GM12878 (cell line): ENCODE data around the gene ISLR2.

Experiments
- ATF7 ChIP-seq: fragments of 450-650 bp; IDR thresholded peaks from 2 replicates; pipeline ENCODE4 v1.6.1; 2016; ENCODE audit warnings: low read depth, mild to moderate bottlenecking
- CHD4 ChIP-seq: fragments of 200-600 bp; sonication (generic); IDR thresholded peaks from 2 replicates; pipeline ENCODE4 v1.6.1; 2016; ENCODE audit warnings: mild to moderate bottlenecking
- CTCF ChIP-seq, 3 experiments: IDR thresholded peaks in 2 of 3; conservative IDR thresholded peaks in 1 of 3; 2 replicates each; pipeline ENCODE4 v1.5.1; 2011; ENCODE audit warnings: low read depth in 3 of 3, low read length in 3 of 3, mild to moderate bottlenecking in 3 of 3, control low read depth in 2 of 3, moderate library complexity in 2 of 3, inconsistent platforms in 1 of 3, mixed read lengths in 1 of 3; ENCODE audit not compliant: control insufficient read depth in 2 of 3, insufficient read depth in 1 of 3; ENCODE audit errors: extremely low read depth in 1 of 3
- E4F1 ChIP-seq: fragments of 450-650 bp; IDR thresholded peaks from 2 replicates; pipeline ENCODE4 v1.6.1; 2018; ENCODE audit warnings: borderline replicate concordance, mild to moderate bottlenecking; ENCODE audit not compliant: partially characterized antibody
- EP300 ChIP-seq, 2 experiments: fragments of 150-350 bp in 1 of 2; IDR thresholded peaks; 2 replicates each; pipeline ENCODE4 v1.6.1; 2011 to 2012; ENCODE audit warnings: low read depth in 2 of 2, low read length in 2 of 2, borderline replicate concordance in 1 of 2, improper control_type of control experiment in 1 of 2, inconsistent platforms in 1 of 2; ENCODE audit not compliant: control insufficient read depth in 1 of 2
- JUNB ChIP-seq: IDR thresholded peaks from 2 replicates; pipeline ENCODE4 v1.6.1; 2016; ENCODE audit warnings: antibody characterized with exemption, mild to moderate bottlenecking
- MYC ChIP-seq: IDR thresholded peaks from 2 replicates; pipeline ENCODE4 v1.6.1; 2011; ENCODE audit warnings: mild to moderate bottlenecking, low read length, moderate library complexity, inconsistent platforms; ENCODE audit not compliant: insufficient read depth, insufficient replicate concordance, insufficient read length, severe bottlenecking
- POLR2A ChIP-seq: IDR thresholded peaks from 2 replicates; pipeline ENCODE4 v1.6.1; 2011; ENCODE audit warnings: low read depth, mild to moderate bottlenecking, low read length
- POLR2AphosphoS5 ChIP-seq: IDR thresholded peaks from 2 replicates; pipeline ENCODE4 v1.6.1; 2011; ENCODE audit warnings: mild to moderate bottlenecking, low read length, inconsistent platforms
- SMC3 ChIP-seq: IDR thresholded peaks from 2 replicates; pipeline ENCODE4 v1.6.1; 2011; ENCODE audit warnings: low read length, improper control_type of control experiment, borderline replicate concordance
- SREBF2 ChIP-seq: IDR thresholded peaks from 2 replicates; pipeline ENCODE4 v1.6.1; 2012; ENCODE audit warnings: mild to moderate bottlenecking, low read length
- TAF1 ChIP-seq: IDR thresholded peaks from 2 replicates; pipeline ENCODE4 v1.6.1; 2011; ENCODE audit warnings: mild to moderate bottlenecking, low read depth, low read length, borderline replicate concordance
- TF ChIP-seq, protein P1 (sequence below): fragments of 150-350 bp; IDR thresholded peaks from 2 replicates; pipeline ENCODE4 v1.6.1; 2016; ENCODE audit warnings: low read depth, low read length

DNA sequence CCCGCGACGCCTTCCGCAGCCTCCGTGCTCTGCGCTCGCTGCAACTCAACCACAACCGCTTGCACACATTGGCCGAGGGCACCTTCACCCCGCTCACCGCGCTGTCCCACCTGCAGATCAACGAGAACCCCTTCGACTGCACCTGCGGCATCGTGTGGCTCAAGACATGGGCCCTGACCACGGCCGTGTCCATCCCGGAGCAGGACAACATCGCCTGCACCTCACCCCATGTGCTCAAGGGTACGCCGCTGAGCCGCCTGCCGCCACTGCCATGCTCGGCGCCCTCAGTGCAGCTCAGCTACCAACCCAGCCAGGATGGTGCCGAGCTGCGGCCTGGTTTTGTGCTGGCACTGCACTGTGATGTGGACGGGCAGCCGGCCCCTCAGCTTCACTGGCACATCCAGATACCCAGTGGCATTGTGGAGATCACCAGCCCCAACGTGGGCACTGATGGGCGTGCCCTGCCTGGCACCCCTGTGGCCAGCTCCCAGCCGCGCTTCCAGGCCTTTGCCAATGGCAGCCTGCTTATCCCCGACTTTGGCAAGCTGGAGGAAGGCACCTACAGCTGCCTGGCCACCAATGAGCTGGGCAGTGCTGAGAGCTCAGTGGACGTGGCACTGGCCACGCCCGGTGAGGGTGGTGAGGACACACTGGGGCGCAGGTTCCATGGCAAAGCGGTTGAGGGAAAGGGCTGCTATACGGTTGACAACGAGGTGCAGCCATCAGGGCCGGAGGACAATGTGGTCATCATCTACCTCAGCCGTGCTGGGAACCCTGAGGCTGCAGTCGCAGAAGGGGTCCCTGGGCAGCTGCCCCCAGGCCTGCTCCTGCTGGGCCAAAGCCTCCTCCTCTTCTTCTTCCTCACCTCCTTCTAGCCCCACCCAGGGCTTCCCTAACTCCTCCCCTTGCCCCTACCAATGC lies 45.1 kb downstream of the ISLR2 start:
- TF ChIP-seq EP300 (IDR thresholded peaks at IDR 0.05; ENCODE audit: borderline replicate concordance in 1 of 2, control insufficient read depth in 1 of 2, low read depth in 2 of 2, low read length in 2 of 2) (no peak), CTCF (IDR thresholded peaks at IDR 0.05 in 2 of 3, conservative IDR thresholded peaks at IDR 0.05 in 1 of 3; ENCODE audit: control insufficient read depth in 2 of 3, extremely low read depth in 1 of 3, insufficient read depth in 1 of 3, low read depth in 3 of 3, low read length in 3 of 3) (no peak), ATF7 (no peak), TAF1 (no peak), E4F1 (no peak), POLR2A (no peak), POLR2AphosphoS5 (no peak), SREBF2 (no peak), CHD4 (no peak), SMC3 (no peak), MYC (no peak), JUNB (no peak)
- TF ChIP-seq, protein P1, sequence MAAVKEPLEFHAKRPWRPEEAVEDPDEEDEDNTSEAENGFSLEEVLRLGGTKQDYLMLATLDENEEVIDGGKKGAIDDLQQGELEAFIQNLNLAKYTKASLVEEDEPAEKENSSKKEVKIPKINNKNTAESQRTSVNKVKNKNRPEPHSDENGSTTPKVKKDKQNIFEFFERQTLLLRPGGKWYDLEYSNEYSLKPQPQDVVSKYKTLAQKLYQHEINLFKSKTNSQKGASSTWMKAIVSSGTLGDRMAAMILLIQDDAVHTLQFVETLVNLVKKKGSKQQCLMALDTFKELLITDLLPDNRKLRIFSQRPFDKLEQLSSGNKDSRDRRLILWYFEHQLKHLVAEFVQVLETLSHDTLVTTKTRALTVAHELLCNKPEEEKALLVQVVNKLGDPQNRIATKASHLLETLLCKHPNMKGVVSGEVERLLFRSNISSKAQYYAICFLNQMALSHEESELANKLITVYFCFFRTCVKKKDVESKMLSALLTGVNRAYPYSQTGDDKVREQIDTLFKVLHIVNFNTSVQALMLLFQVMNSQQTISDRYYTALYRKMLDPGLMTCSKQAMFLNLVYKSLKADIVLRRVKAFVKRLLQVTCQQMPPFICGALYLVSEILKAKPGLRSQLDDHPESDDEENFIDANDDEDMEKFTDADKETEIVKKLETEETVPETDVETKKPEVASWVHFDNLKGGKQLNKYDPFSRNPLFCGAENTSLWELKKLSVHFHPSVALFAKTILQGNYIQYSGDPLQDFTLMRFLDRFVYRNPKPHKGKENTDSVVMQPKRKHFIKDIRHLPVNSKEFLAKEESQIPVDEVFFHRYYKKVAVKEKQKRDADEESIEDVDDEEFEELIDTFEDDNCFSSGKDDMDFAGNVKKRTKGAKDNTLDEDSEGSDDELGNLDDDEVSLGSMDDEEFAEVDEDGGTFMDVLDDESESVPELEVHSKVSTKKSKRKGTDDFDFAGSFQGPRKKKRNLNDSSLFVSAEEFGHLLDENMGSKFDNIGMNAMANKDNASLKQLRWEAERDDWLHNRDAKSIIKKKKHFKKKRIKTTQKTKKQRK: no peak
